OCI-LY3 (cell line): Measurements from ENCODE around the gene ROR2.

Experiments
- CTCF ChIP-seq: fragments of 200-600, 300-600 bp; sonication (generic); IDR thresholded peaks from 2 replicates; pipeline ENCODE4 v1.5.1; 2014; ENCODE audit warnings: antibody characterized with exemption, low read length, low read depth
- EZH2phosphoT487 ChIP-seq: fragments of 200-600 bp; shearing (Covaris generic); IDR thresholded peaks from 2 replicates; pipeline ENCODE4 v1.6.1; 2018; ENCODE audit warnings: antibody characterized with exemption, mixed run types, low read depth

- TF ChIP-seq CTCF (no peak), EZH2phosphoT487 (no peak)
These were observed 345.4 kb downstream of the ROR2 start for GRCh38 chr9:91604451-91605179.
